Lower leg skin (tissue), 3 donors: ENCODE measurements around the gene CCNI.

ENCODE experiments used
- CTCF ChIP-seq, 3 donors: fragments of 450-650 bp; IDR thresholded peaks; one replicate each; pipeline ENCODE4 v1.5.1; 2016; ENCODE audit warnings: antibody characterized with exemption in 3 of 3, mild to moderate bottlenecking in 3 of 3, moderate library complexity in 2 of 3
- POLR2A ChIP-seq, 2 donors: fragments of 450-650 bp; IDR thresholded peaks; one replicate each; pipeline ENCODE4 v1.6.1; 2016 to 2017; ENCODE audit warnings: antibody characterized with exemption in 2 of 2, mild to moderate bottlenecking in 1 of 2, moderate library complexity in 1 of 2

GRCh38 chr4:77075869-77076799 is at the start of gene CCNI:
- TF ChIP-seq CTCF (IDR thresholded peaks at IDR 0.05) (peak in 1 of 3 donors; percentile 62), POLR2A (IDR thresholded peaks at IDR 0.05) (peak in 1 of 2 donors; percentile 72)
